ENCODE measurements around the gene UMPS. TPM values are rescaled to one million over a fixed set of nuclear protein-coding genes. Genes with fewer than 3 reads are reported as not detected.

UMPS gene
- total and polyA plus RNA-seq, 9 of the 15 experiments (the other 6 are each of a cell fraction or from before 2014, with no cell fraction given) = 28.9 to 91.0 (median 45.9) TPM

GRCh38 chr3:124762661-124763011 lies 32.4 kb downstream of the UMPS start (continued):
- TF ChIP-seq GTF3C2 (IDR thresholded peaks at IDR 0.05; ENCODE audit: borderline replicate concordance, extremely low read depth, insufficient read length) = no peak
- no peak for TF ChIP-seq HNRNPK (IDR thresholded peaks at IDR 0.05; ENCODE audit: low read depth, low read length, poor library complexity, severe bottlenecking)
- no peak for TF ChIP-seq RBM22 (IDR thresholded peaks at IDR 0.05; ENCODE audit: low read depth, low read length, poor library complexity, severe bottlenecking)

GRCh38 chr3:124763206-124763605 lies 33.0 kb downstream of the UMPS start:
- ATAC-seq (no peak), DNase-seq (ENCODE audit: extremely low read depth in 1 of 4, low spot score in 3 of 4) (no peak), FAIRE-seq (no peak)
- no peaks in the 10 kb centered on the region for H4K20me1 ChIP-seq (replicated peaks; ENCODE audit: control insufficient read depth, insufficient read depth, low read length)
- H3K4me2 ChIP-seq (ENCODE audit: insufficient read depth, low read length) = no peak overlapping the region
- no peaks in the 10 kb centered on the region for H3K9me1 ChIP-seq (ENCODE audit: control insufficient read depth, insufficient read depth, low read length)
- no peak for TF ChIP-seq NCOA2 (IDR thresholded peaks at IDR 0.05; ENCODE audit: partially characterized antibody in 2 of 2)
- H3K27me3 ChIP-seq (ENCODE audit: control insufficient read depth in 2 of 2, insufficient read depth in 2 of 2, low read length in 2 of 2) = no peaks in the 10 kb centered on the region
- H3K36me3 ChIP-seq (ENCODE audit: control insufficient read depth, insufficient read depth, low read length) = no peaks in the 10 kb centered on the region; the same call in 2 of the 3 replicates
- H2AFZ ChIP-seq (ENCODE audit: low read depth, low read length) = no peak overlapping the region
- no TSS peak for BruUV-seq (replicated peaks)
- H3K4me1 ChIP-seq (replicated peaks in 1 of 2; ENCODE audit: control insufficient read depth in 2 of 2, insufficient read depth in 2 of 2, low read length in 2 of 2) = no peaks in the 10 kb centered on the region; a peak in 1 of 5 replicates
- ChIA-PET CTCF (ENCODE audit: low intra/inter-chr PET ratio) (interaction anchor here (2.1 kb wide), 1 partner anchor 138 kb away, joined by 6 read pairs; no protein-coding TSS in a partner anchor), POLR2A (no interaction called here)
- no peaks in the 10 kb centered on the region for H3K79me2 ChIP-seq (ENCODE audit: control insufficient read depth, insufficient read depth, low read length)
- no peak overlapping the region for H3K4me3 ChIP-seq
- intact Hi-C loops (cut with micrococcal nuclease) = loop anchor here (10.0 kb wide), 2 partner anchors 222 to 402 kb away; no protein-coding TSS in a partner anchor
- no peak overlapping the region for H3K9ac ChIP-seq (ENCODE audit: insufficient read depth in 1 of 2, low read depth in 2 of 2, low read length in 2 of 2)
- H3K27ac ChIP-seq (ENCODE audit: extremely low read depth, low read depth, low read length) = no peak overlapping the region
- H3K9me3 ChIP-seq (replicated peaks; ENCODE audit: control insufficient read depth, insufficient read depth, low read depth, low read length) = no peaks in the 10 kb centered on the region
- WGBS (ENCODE audit: insufficient coverage, low coverage, missing lambda C conversion rate) = 79% methylated on average over 8 of the region's 8 CpGs
- in situ Hi-C loops (cut with MboI) = loop anchor here (5.0 to 10.0 kb wide), 2 partner anchors 139 to 822 kb away; no protein-coding TSS in a partner anchor
